WERI-Rb-1 (cell line): Measurements from ENCODE around the gene TEDDM1.

Source experiments
- DNase-seq: peaks from one replicate; pipeline ENCODE4 v3.0.0-alpha.2; 2020
- H3K27ac ChIP-seq: fragments of 250-450 bp; sonication (Bioruptor Pico); 2 replicates; pipeline ENCODE4 v1.5.1; 2020; ENCODE audit warnings: mild to moderate bottlenecking, moderate library complexity
- H3K27me3 ChIP-seq: fragments of 250-450 bp; sonication (Bioruptor Pico); 2 replicates; pipeline ENCODE4 v1.5.1; 2021; ENCODE audit warnings: mild to moderate bottlenecking, low read depth, moderate library complexity; ENCODE audit not compliant: insufficient read depth, severe bottlenecking
- H3K36me3 ChIP-seq: fragments of 250-450 bp; sonication (Bioruptor Pico); 2 replicates; pipeline ENCODE4 v1.5.1; 2020; ENCODE audit warnings: mild to moderate bottlenecking, moderate library complexity
- H3K4me3 ChIP-seq: 2 replicates; pipeline ENCODE4 v1.5.1; 2011; ENCODE audit warnings: low read depth, mild to moderate bottlenecking, control low read depth, low read length
- H3K9me3 ChIP-seq: fragments of 250-450 bp; sonication (Bioruptor Pico); 2 replicates; pipeline ENCODE4 v1.5.1; 2021; ENCODE audit warnings: mild to moderate bottlenecking, moderate library complexity; ENCODE audit not compliant: severe bottlenecking
- TF ChIP-seq, protein P1 (sequence below): IDR thresholded peaks from 2 replicates; pipeline ENCODE4 v1.5.1; 2011; ENCODE audit warnings: low read depth, mild to moderate bottlenecking, control low read depth, inconsistent platforms, low read length

TEDDM1 gene

DNA sequence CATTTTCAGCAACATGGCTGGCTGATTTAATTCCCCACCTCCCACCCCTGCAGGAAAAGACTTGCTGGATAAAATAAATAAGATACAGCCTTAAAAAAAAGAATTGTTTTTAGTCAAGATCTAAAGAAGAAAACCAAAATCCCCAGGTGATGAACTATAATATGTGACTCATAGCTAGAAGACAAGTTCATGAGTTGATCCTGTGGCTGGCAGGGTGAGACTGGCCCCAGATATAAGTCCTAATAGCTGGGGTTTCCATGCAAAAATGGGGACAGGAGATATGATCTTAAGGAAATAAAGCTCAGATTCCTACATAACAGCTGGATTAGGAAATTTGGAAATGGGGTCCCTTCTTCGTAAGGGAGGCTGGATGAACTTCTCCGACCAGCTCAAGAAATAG lies 27.6 kb upstream of the TEDDM1 start:
- TF ChIP-seq, protein P1, sequence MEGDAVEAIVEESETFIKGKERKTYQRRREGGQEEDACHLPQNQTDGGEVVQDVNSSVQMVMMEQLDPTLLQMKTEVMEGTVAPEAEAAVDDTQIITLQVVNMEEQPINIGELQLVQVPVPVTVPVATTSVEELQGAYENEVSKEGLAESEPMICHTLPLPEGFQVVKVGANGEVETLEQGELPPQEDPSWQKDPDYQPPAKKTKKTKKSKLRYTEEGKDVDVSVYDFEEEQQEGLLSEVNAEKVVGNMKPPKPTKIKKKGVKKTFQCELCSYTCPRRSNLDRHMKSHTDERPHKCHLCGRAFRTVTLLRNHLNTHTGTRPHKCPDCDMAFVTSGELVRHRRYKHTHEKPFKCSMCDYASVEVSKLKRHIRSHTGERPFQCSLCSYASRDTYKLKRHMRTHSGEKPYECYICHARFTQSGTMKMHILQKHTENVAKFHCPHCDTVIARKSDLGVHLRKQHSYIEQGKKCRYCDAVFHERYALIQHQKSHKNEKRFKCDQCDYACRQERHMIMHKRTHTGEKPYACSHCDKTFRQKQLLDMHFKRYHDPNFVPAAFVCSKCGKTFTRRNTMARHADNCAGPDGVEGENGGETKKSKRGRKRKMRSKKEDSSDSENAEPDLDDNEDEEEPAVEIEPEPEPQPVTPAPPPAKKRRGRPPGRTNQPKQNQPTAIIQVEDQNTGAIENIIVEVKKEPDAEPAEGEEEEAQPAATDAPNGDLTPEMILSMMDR = no peak

DNA sequence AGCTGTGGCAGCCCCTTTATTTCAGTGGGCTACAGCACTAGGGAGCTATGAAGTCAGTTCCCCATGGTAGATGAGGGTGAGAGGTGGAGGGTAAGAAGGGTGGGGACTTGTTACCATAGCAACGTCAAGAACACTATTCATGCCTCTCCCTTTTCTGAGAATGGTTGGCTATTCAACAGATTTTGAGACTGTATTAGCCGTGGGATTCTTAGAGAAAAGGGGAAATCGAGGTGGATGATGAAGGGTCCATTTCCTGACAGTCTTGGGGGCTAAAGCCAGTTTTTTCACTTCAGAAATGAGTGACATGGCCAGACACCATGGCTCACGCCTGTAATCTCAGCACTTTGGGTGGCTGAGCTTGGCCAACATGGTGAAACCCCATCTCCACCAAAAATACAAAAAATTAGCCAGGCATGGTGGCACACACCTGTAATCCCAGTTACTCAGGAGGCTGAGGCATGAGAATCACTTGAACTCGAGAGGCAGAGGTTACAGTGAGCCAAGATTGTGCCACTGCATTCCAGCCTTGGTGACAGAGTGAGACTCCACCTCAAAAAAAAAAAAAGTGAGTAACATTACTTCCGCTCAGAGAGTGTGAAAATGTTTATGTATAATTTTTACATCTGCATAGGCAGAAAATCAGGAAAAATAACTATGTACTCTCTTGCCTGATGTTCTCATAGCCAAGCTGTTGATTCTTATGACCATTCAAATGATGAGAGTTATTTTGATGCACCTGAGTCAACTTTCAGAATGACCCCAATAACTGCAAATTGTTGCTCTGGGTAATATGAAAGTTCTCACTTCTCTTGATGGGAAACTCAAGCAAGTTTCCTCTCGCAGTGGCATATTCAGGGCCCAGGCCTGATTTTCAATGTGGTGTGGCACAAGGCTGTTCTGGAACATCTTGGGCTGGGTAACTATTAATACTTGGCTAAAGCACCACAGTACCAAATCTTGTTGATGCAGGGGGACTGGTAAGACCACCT lies 26.3 kb upstream of the TEDDM1 start:
- Histone ChIP-seq H3K4me3 (no peak overlapping the region), H3K27me3 (no peaks in the 10 kb centered on the region), H3K36me3 (no peaks in the 10 kb centered on the region), H3K9me3 (no peaks in the 10 kb centered on the region), H3K27ac (no peak overlapping the region)
- TF ChIP-seq, protein P1 = no peak
- no peak for DNase-seq

More for the DNA sequence above, 27.6 kb upstream of the TEDDM1 start:
- H3K27me3 ChIP-seq = no peaks in the 10 kb centered on the region
- no peak for DNase-seq
- no peaks in the 10 kb centered on the region for H3K9me3 ChIP-seq
- no peak overlapping the region for H3K4me3 ChIP-seq
- H3K27ac ChIP-seq = no peak overlapping the region
- no peaks in the 10 kb centered on the region for H3K36me3 ChIP-seq

DNA sequence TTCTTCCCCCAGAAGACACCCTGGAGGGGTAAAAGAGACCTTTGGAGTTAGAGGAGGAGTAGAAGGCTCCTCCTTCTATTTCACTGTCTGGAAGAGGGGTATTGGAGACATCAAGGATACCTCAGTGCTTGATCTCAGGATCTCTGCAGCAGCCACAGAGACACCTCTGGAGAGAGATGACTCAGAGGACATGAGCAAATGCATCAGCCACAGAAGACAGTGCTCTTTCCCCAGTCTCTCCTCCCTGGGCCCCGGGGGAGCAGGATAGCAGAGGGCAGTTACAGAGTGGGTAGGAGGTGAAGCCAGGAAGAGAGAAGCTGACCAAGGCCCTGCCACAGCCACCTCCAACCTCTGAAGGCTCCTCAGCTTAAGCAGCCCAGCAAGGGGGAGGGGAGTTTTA lies 15.3 kb upstream of the TEDDM1 start:
- H3K27ac ChIP-seq = no peak overlapping the region
- no peak for DNase-seq
- H3K4me3 ChIP-seq = no peak overlapping the region
- TF ChIP-seq, protein P1 = no peak
- no peaks in the 10 kb centered on the region for H3K9me3 ChIP-seq
- no peaks in the 10 kb centered on the region for H3K27me3 ChIP-seq
- H3K36me3 ChIP-seq = no peaks in the 10 kb centered on the region

DNA sequence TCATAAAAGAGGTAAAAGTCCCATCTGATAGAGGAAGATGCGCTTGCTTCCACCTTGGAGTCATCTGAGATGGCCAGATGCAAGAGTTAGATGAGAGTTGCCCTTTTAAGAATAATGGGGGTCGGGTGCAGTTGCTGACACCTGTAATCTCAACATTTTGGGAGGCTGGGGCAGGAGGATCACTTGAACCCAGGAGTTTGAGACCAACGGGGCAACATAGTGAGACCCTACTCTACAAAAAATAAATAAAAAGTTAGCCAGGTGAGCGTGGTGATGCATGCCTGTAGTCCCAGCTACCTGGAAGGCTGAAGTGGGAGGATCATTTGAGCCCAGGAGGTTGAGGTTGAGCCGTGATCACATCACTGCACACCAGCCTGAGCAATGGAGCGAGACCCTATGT lies 13.5 kb upstream of the TEDDM1 start:
- Histone ChIP-seq H3K36me3 (no peaks in the 10 kb centered on the region), H3K27me3 (no peaks in the 10 kb centered on the region), H3K9me3 (no peaks in the 10 kb centered on the region), H3K4me3 (no peak overlapping the region), H3K27ac (no peak overlapping the region)
- TF ChIP-seq, protein P1 = no peak
- DNase-seq = no peak

DNA sequence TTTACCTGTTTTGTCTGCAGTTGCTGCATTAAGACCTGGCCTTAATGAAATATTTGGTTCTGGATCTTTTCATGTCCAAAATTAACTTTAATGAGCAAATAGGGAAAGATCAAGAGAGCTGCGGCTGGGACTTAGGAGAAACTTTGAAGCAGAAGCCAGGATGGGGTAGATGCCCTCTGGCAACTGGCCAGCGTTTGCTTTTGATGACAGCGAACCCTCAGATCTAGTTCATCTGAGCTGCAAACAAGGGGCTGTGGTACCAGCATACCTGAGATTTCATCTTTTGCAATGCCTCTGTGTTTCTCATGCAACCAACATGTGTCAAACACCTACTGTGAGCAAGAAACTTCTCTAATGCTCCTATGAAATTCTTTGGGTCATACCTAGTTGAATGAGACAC lies 13.0 kb upstream of the TEDDM1 start:
- Histone ChIP-seq H3K27ac (no peak overlapping the region), H3K4me3 (no peak overlapping the region), H3K9me3 (no peaks in the 10 kb centered on the region), H3K36me3 (no peaks in the 10 kb centered on the region), H3K27me3 (no peaks in the 10 kb centered on the region)
- TF ChIP-seq, protein P1 = no peak
- no peak for DNase-seq
